Ovary (tissue), 3 donors: ENCODE measurements around the gene TMED1.

Experiments
- EP300 ChIP-seq: sonication (generic); formaldehyde crosslinking; IDR thresholded peaks from one replicate; pipeline ENCODE4 v1.6.1; 2017; ENCODE audit warnings: antibody characterized with exemption
- POLR2A ChIP-seq: fragments of 450-650 bp; IDR thresholded peaks from one replicate; pipeline ENCODE4 v1.6.1; 2017; ENCODE audit warnings: antibody characterized with exemption, mild to moderate bottlenecking, moderate library complexity
- TF ChIP-seq, protein P1 (sequence below), 3 donors: fragments of 450-650 bp in 2 of 3; fragments of 200-600 bp in 1 of 3; IDR thresholded peaks; one replicate each; pipeline versions ENCODE4 v1.5.1 to v1.8.0; 2016 to 2022; ENCODE audit warnings: antibody characterized with exemption in 3 of 3, mild to moderate bottlenecking in 1 of 3
- donor health status: DM: no; HTN: no; CAD: no.

DNA sequence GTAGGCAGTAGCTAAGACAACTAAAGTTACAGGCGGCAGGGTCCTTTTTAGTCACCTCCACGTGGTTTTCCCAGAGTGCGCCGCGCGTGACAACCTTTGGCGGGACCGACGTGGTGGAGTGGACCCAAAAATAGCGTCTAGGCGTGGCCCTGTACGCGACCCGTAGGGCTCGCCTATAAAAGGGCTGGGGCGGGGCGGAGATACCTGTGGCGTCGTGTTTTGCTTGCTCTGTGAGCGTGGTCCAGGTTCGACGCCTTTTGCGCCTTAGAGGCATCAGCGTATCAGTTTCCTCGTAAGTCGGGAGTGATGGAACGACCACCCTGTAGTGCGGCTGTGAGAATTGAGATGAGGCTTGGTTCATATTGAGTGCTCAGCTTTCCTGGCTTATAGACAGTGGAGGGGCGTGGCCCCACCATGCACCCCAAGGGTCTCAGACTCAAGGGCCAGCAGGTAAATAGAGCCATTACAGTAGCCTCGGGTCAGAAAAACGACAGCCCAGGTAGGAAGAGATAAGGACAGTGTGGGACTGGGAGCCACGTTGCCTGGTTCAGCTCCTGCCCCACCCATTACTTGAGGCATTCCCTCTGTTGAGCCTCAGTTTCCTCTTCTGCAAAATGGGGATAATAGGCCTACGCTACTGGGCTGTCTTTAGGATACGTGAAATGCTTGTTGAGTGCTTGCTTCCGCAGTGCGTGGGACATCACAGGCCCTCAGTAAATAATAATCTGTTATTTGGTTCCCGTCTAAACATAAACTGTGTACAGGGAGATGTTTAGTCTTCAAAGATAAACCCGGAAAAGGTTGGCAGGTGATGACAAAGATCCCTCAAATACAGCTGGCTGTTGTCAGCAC lies 693 bp upstream of the TMED1 start:
- TF ChIP-seq, protein P1, sequence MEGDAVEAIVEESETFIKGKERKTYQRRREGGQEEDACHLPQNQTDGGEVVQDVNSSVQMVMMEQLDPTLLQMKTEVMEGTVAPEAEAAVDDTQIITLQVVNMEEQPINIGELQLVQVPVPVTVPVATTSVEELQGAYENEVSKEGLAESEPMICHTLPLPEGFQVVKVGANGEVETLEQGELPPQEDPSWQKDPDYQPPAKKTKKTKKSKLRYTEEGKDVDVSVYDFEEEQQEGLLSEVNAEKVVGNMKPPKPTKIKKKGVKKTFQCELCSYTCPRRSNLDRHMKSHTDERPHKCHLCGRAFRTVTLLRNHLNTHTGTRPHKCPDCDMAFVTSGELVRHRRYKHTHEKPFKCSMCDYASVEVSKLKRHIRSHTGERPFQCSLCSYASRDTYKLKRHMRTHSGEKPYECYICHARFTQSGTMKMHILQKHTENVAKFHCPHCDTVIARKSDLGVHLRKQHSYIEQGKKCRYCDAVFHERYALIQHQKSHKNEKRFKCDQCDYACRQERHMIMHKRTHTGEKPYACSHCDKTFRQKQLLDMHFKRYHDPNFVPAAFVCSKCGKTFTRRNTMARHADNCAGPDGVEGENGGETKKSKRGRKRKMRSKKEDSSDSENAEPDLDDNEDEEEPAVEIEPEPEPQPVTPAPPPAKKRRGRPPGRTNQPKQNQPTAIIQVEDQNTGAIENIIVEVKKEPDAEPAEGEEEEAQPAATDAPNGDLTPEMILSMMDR (IDR thresholded peaks at IDR 0.05): no peak
- no peak for TF ChIP-seq EP300
- no peak for TF ChIP-seq POLR2A
